DMS153 treated with DMSO at 0.1 percent for 48 hours (cell line): Measurements from ENCODE around the gene S1PR2.
A peak's percentile ranks its signal among the peaks of the same experiment; 100 is the strongest.
"Not testable (repeated sequence)": the region's sequence is repeated elsewhere in the genome, so short reads cannot be mapped to it uniquely, and the experiment has no call there.

Source experiments
- DNase-seq: peaks from one replicate; lab custom pipeline; 2025; ENCODE audit not compliant: unreplicated experiment; lab: John Stamatoyannopoulos, UW

The S1PR2 gene

GRCh38 chr19:10254244-10254643, 23.1 kb upstream of the S1PR2 start:
- DNase-seq = no peak

DNA sequence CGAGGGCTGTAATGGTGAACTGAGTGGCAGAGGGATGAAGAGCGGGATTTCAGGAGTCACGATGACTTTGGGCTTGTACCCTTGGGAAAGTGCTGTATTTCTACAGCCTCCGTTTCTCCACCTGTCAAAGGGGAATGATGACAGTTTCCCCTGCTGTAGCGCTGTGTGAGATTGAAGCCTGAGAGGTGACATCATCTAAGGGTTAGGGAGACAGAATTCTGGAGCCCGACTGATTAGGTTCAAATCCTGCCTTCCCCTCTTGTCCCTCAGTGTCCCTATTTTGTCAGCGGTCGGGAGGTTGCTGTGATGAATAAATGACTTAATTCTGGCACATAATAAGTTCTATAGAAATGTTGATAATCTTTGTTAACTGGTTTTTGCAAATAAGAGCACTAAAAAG, 21.6 kb upstream of the S1PR2 start:
- DNase-seq = no peak

- DNase-seq = peak; percentile 96
Observed at GRCh38 chr19:10251792-10252694, 20.9 kb upstream of the S1PR2 start, which contains the start of gene MRPL4. MRPL4 (plus strand) TSS chr19:10252214; CDS start chr19:10252254, 40 bp downstream.

DNA sequence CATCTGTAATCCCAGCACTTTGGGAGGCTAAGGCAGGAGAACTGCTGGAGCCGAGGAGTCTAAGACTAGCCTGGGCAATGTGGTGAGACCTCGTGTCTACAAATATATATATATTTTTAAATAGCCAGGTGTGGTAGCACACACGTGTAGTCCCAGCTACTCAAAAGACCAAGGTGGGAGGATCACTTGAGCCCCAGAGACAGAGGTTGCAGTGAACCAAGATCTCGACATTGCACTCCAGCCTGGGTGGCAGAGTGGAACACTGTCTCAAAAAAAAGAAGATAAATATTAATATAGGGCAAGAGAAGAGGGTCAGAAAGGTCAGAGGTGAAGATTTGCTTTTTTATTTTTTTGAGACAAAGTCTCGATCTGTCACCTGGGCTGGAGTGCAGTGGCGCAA, 15.4 kb upstream of the S1PR2 start:
- no peak for DNase-seq

DNA sequence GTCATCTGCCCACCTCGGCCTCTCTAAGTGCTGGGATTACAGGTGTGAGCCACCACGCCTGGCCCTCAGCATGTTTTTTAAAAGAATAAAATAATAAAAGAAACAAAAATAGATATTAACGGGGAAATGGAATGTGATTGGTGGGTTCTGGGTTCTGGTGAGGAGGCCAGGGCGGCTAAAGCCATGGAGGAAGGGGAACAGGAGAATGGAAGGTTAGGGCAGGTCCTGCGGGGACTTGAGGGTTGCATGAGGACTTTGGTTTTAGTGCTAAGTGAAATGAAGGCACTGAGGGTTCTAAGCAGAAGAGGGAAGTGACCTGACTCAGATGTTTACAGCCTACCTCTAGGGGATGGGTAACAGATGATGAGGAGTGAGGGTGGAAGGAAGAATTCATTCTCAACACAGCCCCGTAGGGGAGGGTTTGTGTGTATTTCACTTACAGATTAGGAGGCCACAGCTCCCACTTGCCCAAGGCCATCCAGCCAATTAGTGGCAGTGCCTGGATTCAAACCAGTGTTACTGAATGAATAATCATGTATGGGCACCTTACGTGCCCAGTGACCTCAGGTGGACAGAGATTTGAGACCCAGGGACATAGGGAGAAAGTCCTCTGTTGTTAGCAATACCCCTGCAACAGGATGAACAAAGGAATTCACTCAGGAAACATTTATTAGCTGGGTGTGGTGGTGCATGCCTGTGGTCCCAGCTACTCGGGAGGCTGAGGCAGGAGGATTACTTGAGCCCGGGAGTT, 14.2 kb upstream of the S1PR2 start:
- DNase-seq = no peak

DNA sequence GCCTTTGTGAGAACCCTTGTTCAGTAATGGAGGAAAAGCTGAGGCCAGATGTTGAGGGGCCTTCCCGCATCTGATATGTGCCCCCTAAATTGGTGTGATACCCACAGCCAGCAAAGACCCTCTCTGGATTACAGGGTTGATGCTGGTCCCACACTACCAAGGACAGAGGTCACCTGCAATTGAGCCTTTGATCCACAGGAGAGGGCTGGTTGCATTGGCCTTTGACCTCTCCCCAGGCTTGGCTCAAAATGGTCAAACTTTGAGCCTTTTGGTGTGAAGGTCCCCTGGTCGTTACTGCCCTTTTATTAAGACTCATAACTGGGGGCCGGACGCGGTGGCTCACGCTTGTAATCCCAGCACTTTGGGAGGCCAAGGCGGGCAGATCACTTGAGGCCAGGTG, 12.5 kb upstream of the S1PR2 start:
- DNase-seq = no peak

DNA sequence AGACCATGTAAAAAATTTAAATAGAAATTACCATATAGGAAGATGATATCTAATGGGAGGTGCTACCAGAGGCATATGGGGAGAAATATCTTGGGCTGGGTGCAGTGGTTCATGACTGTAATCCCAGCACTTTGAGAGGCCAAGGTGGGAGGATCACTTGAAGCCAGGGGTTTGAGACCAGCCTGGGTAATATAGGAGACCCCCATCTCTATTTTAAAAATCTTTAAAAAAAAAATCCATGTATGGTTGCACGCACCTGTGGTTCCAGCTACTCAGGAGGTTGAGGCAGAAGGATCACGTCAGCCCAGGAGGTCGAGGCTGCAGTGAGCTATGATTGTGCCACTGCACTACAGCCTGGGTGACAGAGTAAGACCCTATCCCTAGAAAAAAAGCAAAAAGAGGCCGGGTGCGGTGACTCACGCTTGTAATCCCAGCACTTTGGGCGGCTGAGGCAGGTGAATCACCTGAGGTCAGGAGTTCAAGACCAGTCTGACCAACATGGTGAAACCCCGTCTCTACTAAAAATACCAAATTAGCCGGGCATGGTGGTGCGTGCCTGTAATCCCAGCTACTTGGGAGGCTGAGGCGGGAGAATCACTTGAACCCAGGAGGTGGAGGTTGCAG, 10.8 kb upstream of the S1PR2 start:
- DNase-seq = not testable (repeated sequence)

GRCh38 chr19:10238172-10238783, 7.1 kb upstream of the S1PR2 start:
- DNase-seq = peak; percentile 91

- peak; percentile 12 for DNase-seq
Observed at GRCh38 chr19:10237702-10238101, 6.6 kb upstream of the S1PR2 start.

GRCh38 chr19:10235409-10235808, 4.3 kb upstream of the S1PR2 start:
- not testable (repeated sequence) for DNase-seq

GRCh38 chr19:10235003-10235402, 3.9 kb upstream of the S1PR2 start:
- DNase-seq = no peak

DNA sequence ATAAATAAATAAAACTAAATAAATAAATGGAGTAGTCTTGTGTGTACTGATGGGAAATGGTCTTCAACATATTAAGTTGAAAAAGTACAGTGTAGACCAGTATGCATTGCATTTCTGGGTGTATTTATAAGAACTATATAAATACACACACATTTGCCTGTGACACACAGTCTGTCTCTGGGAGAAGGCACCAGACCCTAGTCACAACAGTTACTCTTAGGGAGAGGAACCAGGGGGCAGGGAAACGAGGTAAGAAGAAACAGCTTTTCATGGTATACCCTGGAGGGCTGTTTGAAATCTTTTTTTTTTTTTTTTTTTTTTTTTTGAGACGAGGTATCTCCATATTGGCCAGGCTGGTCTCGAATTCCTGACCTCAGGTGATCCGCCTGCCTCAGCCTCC, 2.8 kb upstream of the S1PR2 start:
- DNase-seq = no peak

- no peak for DNase-seq
Observed at GRCh38 chr19:10231612-10232228, 589 bp upstream of the S1PR2 start.

- no peak for DNase-seq
Observed at GRCh38 chr19:10230173-10230860, 814 bp downstream of the S1PR2 start.

DNA sequence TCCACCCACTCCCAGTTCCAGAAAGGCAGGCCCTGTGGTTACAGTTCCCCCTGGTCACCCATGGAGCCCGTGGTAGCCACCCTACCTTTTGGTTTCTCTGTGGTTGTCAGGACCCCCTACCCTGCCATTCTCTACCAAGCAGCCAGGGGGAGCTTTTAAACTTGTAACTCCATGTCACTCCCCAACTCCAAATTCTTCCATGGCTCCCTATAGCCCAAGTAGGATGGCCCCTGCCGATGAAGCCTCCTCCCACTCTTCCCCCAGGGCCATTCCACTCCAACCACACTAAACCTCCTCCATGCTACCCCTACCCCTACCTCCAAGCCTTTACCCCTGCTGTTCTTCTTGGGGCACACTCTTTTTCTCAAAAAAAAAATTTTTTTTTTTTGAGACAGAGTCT, 2.2 kb downstream of the S1PR2 start:
- DNase-seq = peak; percentile 27

DNA sequence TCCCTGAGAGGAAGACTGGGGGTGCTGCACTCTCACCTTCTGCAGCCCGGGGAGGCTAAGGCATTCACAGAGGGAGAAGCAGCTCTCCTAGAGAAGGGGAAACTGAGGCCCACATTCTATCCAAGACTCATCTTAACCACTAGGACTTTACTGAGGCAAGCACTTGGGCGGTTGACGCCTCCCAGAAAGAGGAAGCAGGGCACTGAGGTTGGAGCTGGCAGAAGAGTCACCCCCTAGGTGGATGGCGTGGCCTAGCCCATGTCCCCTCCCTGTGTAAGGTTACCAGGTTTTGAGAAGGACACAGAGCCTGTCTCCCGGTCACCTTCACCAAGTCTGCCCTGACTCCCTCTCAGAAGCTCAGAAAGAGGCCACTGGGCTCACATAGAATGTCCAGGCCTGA, 2.7 kb downstream of the S1PR2 start:
- no peak for DNase-seq

- no peak for DNase-seq
Observed at GRCh38 chr19:10227026-10227971, 3.8 kb downstream of the S1PR2 start.

GRCh38 chr19:10226376-10227025, 4.6 kb downstream of the S1PR2 start:
- no peak for DNase-seq

DNA sequence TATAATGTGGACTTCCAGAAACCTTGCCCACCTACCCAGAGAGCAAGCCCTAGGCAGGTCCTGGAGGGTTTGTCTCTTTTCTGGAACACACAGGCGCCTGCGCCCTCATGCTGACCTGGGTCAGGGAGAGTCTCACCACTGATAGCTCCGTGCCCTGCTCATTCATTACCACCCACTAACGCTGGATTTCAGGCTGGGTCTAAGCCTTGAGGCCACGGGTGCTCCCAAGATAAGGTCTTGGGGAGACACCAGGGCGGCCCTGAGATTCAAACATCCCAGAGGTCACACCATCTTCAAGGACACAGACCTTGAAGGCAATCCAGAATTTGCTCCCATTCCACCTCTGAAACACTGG, 5.1 kb downstream of the S1PR2 start:
- DNase-seq = no peak
